Measurements from ENCODE around the gene PILRB. TPM values are rescaled to one million over a fixed set of nuclear protein-coding genes. Genes with fewer than 3 reads are reported as not detected.
"Not testable (repeated sequence)": the region's sequence is repeated elsewhere in the genome, so short reads cannot be mapped to it uniquely, and the experiment has no call there.

Gene PILRB
- polyA plus RNA-seq, 3 donors = 1.7 to 62.6 (median 2.2) TPM

DNA sequence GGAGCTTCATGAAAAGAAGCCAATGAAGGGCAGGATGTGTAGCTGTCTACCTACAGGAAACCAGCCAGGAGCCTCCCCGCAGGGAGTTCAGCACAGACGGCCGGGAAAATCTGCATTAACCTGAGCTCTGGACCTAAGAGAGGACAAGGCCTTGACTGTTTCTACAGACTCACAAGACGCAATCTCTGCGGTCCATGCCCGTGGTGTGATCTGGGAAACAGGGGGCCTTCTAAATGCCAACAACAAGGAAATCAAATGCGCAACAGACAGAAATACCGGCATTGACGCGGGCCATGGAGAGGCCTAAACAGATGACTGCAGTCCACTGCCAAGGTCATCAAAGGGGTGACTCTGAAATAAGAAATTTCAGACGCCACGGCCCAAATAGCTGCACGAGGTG, 33.7 kb upstream of the PILRB start:
- intact Hi-C loops (cut with micrococcal nuclease); H3K27ac Mint-ChIP-seq; H3K4me2 ChIP-seq (replicated peaks; ENCODE audit: extremely low read depth, low read length, poor library complexity, severe bottlenecking); H3K27me3 Mint-ChIP-seq (ENCODE audit: low read depth in 3 of 3); H3K4me1 ChIP-seq (ENCODE audit: control insufficient read depth in 1 of 2, insufficient read depth in 2 of 2, low read length in 2 of 2); H3K27ac ChIP-seq (ENCODE audit: low read depth in 1 of 2, low read length in 2 of 2); H3K79me2 ChIP-seq (ENCODE audit: insufficient read depth, low read length); H3K9me3 ChIP-seq (replicated peaks in 1 of 2; ENCODE audit: control insufficient read depth in 1 of 2, insufficient read depth in 1 of 2, low read length in 2 of 2); H3K4me3 Mint-ChIP-seq; H4K20me1 ChIP-seq (ENCODE audit: insufficient read depth, low read length); H3K9ac ChIP-seq (ENCODE audit: insufficient read depth, low read length, poor library complexity, severe bottlenecking); DNase-seq; H3K4me1 Mint-ChIP-seq; H2AFZ ChIP-seq (ENCODE audit: insufficient read depth, low read depth, low read length, poor library complexity, severe bottlenecking); H3K4me3 ChIP-seq (replicated peaks in 1 of 3; ENCODE audit: low read depth in 2 of 3, low read length in 3 of 3); H3K9me3 Mint-ChIP-seq; H3K27me3 ChIP-seq (ENCODE audit: control insufficient read depth in 2 of 2, insufficient read depth in 2 of 2, low read length in 2 of 2): not testable (repeated sequence)
- peaks cover 47 to 69% of the 10 kb centered on the region in 2 donors for H3K36me3 Mint-ChIP-seq
- WGBS (ENCODE audit: insufficient coverage) = no CpG with 5 or more reads among the region's 13 CpGs
- peaks cover 4 to 10% of the 10 kb centered on the region in 2 donors for H3K36me3 ChIP-seq (replicated peaks in 1 of 2; ENCODE audit: control insufficient read depth in 1 of 2, insufficient read depth in 2 of 2, low read length in 2 of 2)

DNA sequence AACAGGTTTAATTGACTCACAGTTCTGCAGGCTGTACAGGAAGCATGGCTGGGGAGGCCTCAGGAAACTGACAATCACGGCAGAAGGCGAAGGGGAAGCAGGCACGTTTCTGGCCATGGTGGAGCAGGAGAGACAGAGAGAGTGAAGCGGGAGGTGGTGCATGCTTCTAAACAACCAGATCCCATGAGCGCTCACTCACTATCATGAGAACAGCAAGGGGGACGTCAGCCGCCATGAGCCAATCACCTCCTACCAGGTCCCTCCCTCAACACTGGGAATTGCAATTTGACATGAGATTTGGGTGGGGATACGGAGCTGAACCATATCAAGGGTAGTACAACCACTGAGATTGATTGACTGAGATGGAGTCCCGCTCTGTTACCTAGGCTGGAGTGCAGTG, 32.2 kb upstream of the PILRB start:
- intact Hi-C loops (cut with micrococcal nuclease); H3K4me2 ChIP-seq (replicated peaks; ENCODE audit: extremely low read depth, low read length, poor library complexity, severe bottlenecking); H3K27ac Mint-ChIP-seq; H3K9me3 Mint-ChIP-seq; H3K4me3 ChIP-seq (replicated peaks in 1 of 3; ENCODE audit: low read depth in 2 of 3, low read length in 3 of 3); H3K4me1 ChIP-seq (ENCODE audit: control insufficient read depth in 1 of 2, insufficient read depth in 2 of 2, low read length in 2 of 2); H3K27ac ChIP-seq (ENCODE audit: low read depth in 1 of 2, low read length in 2 of 2); H3K9me3 ChIP-seq (replicated peaks in 1 of 2; ENCODE audit: control insufficient read depth in 1 of 2, insufficient read depth in 1 of 2, low read length in 2 of 2); DNase-seq; H3K4me1 Mint-ChIP-seq; H3K9ac ChIP-seq (ENCODE audit: insufficient read depth, low read length, poor library complexity, severe bottlenecking); H4K20me1 ChIP-seq (ENCODE audit: insufficient read depth, low read length); H3K27me3 ChIP-seq (ENCODE audit: control insufficient read depth in 2 of 2, insufficient read depth in 2 of 2, low read length in 2 of 2); H3K4me3 Mint-ChIP-seq; H3K79me2 ChIP-seq (ENCODE audit: insufficient read depth, low read length); H3K27me3 Mint-ChIP-seq (ENCODE audit: low read depth in 3 of 3); H2AFZ ChIP-seq (ENCODE audit: insufficient read depth, low read depth, low read length, poor library complexity, severe bottlenecking): not testable (repeated sequence)
- peaks cover 4 to 14% of the 10 kb centered on the region in 2 donors for H3K36me3 ChIP-seq (replicated peaks in 1 of 2; ENCODE audit: control insufficient read depth in 1 of 2, insufficient read depth in 2 of 2, low read length in 2 of 2)
- H3K36me3 Mint-ChIP-seq = peaks cover 41 to 65% of the 10 kb centered on the region in 2 donors
- 18% methylated on average over 2 of the region's 9 CpGs for WGBS (ENCODE audit: insufficient coverage)

DNA sequence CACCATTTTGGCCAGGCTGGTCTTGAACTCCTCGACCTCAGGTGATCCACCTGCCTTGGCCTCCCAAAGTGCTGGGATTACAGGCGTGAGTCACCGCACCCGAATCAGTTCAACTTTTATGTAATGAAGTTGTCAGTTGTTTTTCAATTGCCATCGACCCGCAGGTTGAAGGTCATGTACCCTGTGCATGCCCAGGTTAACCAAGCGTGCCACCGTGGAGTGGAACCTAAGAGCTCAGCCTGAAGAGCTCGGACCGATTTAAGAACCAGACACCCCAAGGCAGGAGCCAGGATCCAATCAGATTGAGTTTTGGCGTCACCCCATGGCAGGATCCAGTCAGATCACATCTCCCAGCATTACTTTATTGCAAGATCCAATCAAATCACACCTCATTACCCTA, 31.0 kb upstream of the PILRB start:
- H3K27me3 Mint-ChIP-seq (ENCODE audit: low read depth in 3 of 3); H3K27ac ChIP-seq (ENCODE audit: low read depth in 1 of 2, low read length in 2 of 2); H4K20me1 ChIP-seq (ENCODE audit: insufficient read depth, low read length); H3K79me2 ChIP-seq (ENCODE audit: insufficient read depth, low read length); H3K27me3 ChIP-seq (ENCODE audit: control insufficient read depth in 2 of 2, insufficient read depth in 2 of 2, low read length in 2 of 2); H3K4me2 ChIP-seq (replicated peaks; ENCODE audit: extremely low read depth, low read length, poor library complexity, severe bottlenecking); H3K9ac ChIP-seq (ENCODE audit: insufficient read depth, low read length, poor library complexity, severe bottlenecking); H3K9me3 ChIP-seq (replicated peaks in 1 of 2; ENCODE audit: control insufficient read depth in 1 of 2, insufficient read depth in 1 of 2, low read length in 2 of 2); H3K9me3 Mint-ChIP-seq; H3K4me1 ChIP-seq (ENCODE audit: control insufficient read depth in 1 of 2, insufficient read depth in 2 of 2, low read length in 2 of 2); H2AFZ ChIP-seq (ENCODE audit: insufficient read depth, low read depth, low read length, poor library complexity, severe bottlenecking); H3K4me3 Mint-ChIP-seq; DNase-seq; H3K4me1 Mint-ChIP-seq; intact Hi-C loops (cut with micrococcal nuclease); H3K27ac Mint-ChIP-seq; H3K4me3 ChIP-seq (replicated peaks in 1 of 3; ENCODE audit: low read depth in 2 of 3, low read length in 3 of 3): not testable (repeated sequence)
- 100% methylated on average over 6 of the region's 11 CpGs for WGBS (ENCODE audit: insufficient coverage)
- peaks cover 41 to 65% of the 10 kb centered on the region in 2 donors for H3K36me3 Mint-ChIP-seq
- H3K36me3 ChIP-seq (replicated peaks in 1 of 2; ENCODE audit: control insufficient read depth in 1 of 2, insufficient read depth in 2 of 2, low read length in 2 of 2) = peaks cover 4 to 14% of the 10 kb centered on the region in 2 donors

DNA sequence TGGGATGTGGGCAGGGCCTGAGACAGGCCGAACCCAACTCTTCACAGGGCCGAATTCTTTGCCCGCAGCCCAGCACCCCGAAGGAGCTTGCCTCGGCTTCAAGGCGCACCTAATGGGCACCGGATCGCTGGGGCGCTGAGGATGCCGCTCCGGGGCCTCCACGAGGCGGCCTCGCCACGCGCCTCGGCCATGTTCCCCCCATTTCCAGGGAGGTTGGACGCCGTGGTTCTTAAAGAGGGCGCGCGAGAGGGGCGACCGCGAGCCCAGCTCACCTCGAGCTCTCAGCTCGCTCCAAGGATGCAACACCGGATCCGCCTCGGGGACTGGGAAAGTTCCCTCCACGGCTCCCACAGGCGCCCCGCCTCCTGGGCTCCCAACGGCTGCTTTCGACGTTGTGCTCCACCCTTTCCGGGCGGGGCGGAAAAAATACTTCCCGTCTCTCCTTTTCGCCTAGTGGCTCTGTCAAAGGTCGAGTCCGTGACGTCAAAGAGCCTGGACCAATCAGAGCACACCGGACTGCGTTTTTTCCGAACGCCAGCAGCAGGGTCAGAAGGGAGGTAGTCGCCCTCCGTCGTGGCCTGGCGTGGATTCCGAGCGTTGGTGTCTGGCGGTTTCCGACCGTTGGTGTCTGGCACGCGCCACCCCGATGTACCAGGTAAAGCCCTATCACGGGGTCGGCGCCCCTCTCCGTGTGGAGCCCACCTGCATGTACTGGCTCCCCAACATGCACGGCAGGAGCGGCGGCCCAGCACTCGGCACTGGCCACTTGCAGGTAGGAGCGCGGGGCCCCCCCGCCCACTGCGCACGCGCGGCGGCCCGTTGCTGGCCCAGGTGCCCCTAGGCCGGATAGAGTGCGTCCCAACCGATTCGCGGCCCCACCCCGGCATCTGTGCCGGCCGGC, 22.1 kb upstream of the PILRB start:
- H3K36me3 ChIP-seq (replicated peaks in 1 of 2; ENCODE audit: control insufficient read depth in 1 of 2, insufficient read depth in 2 of 2, low read length in 2 of 2); H3K27me3 Mint-ChIP-seq (ENCODE audit: low read depth in 3 of 3); intact Hi-C loops (cut with micrococcal nuclease); H3K9me3 ChIP-seq (replicated peaks in 1 of 2; ENCODE audit: control insufficient read depth in 1 of 2, insufficient read depth in 1 of 2, low read length in 2 of 2); H3K9me3 Mint-ChIP-seq; H3K27me3 ChIP-seq (ENCODE audit: control insufficient read depth in 2 of 2, insufficient read depth in 2 of 2, low read length in 2 of 2); H4K20me1 ChIP-seq (ENCODE audit: insufficient read depth, low read length): not testable (repeated sequence)
- WGBS (ENCODE audit: insufficient coverage) = under 1% methylated on average over 68 of the region's 85 CpGs
- Mint-ChIP-seq H3K4me1 (peaks cover 14% of the 10 kb centered on the region), H3K27ac (peak overlapping the region; percentile 89 to 96 (median 95)), H3K36me3 (peaks cover 26 to 27% of the 10 kb centered on the region in 2 donors), H3K4me3 (peak overlapping the region; percentile 84 to 91)
- Histone ChIP-seq H3K9ac (ENCODE audit: insufficient read depth, low read length, poor library complexity, severe bottlenecking) (peak overlapping the region; percentile 73), H3K4me2 (replicated peaks; ENCODE audit: extremely low read depth, low read length, poor library complexity, severe bottlenecking) (peak overlapping the region; percentile 68), H3K79me2 (ENCODE audit: insufficient read depth, low read length) (peaks cover 17% of the 10 kb centered on the region), H2AFZ (ENCODE audit: insufficient read depth, low read depth, low read length, poor library complexity, severe bottlenecking) (peak overlapping the region; percentile 79), H3K4me3 (replicated peaks in 1 of 3; ENCODE audit: low read depth in 2 of 3, low read length in 3 of 3) (peak overlapping the region; percentile 51 to 72 (median 53)), H3K27ac (ENCODE audit: low read depth in 1 of 2, low read length in 2 of 2) (peak overlapping the region; percentile 76 to 82), H3K4me1 (ENCODE audit: control insufficient read depth in 1 of 2, insufficient read depth in 2 of 2, low read length in 2 of 2) (peaks cover 12 to 17% of the 10 kb centered on the region in 2 donors)
- DNase-seq = peak; percentile 88 to 93 (median 90)
